Fibroblast of lung (primary cell): ENCODE measurements around the gene SIK2.

Experiments
- CTCF ChIP-seq, 2 donors: IDR thresholded peaks in 1 of 2; conservative IDR thresholded peaks in 1 of 2; 1 replicate in 1 of 2; 2 replicates in 1 of 2; pipeline ENCODE4 v1.5.1; 2011 to 2012; ENCODE audit warnings: low read length in 2 of 2, control low read depth in 1 of 2, inconsistent platforms in 1 of 2, low read depth in 1 of 2, mild to moderate bottlenecking in 1 of 2
- EZH2 ChIP-seq: IDR thresholded peaks from 2 replicates; pipeline ENCODE4 v1.5.1; 2012; ENCODE audit warnings: low read length, control low read depth, mild to moderate bottlenecking; ENCODE audit errors: missing control alignments

GRCh38 chr11:111671383-111671782 is 69.1 kb downstream of the SIK2 start:
- TF ChIP-seq CTCF (conservative IDR thresholded peaks at IDR 0.05 in 1 of 2, IDR thresholded peaks at IDR 0.05 in 1 of 2; ENCODE audit: low read depth in 1 of 2, low read length in 2 of 2) = no peak
- no peak for TF ChIP-seq EZH2
